GM23248 (cell line): ENCODE results near the gene PEPD. TPM values are rescaled to one million over a fixed set of nuclear protein-coding genes. Genes with fewer than 3 reads are reported as not detected.
A peak's percentile ranks its signal among the peaks of the same experiment; 100 is the strongest.

ENCODE experiments used
- DNase-seq: peaks from one replicate; pipeline ENCODE4 v3.0.0-alpha.2; 2015
- H2AFZ ChIP-seq: fragments of 200-600 bp; sonication (generic); 2 replicates; pipeline ENCODE4 v1.6.1; 2016; ENCODE audit warnings: antibody characterized with exemption
- H3F3A ChIP-seq: fragments of 200-600 bp; sonication (generic); 2 replicates; pipeline ENCODE4 v1.6.1; 2016; ENCODE audit warnings: mild to moderate bottlenecking, antibody characterized with exemption, mixed run types; ENCODE audit not compliant: insufficient read depth
- H3K27ac ChIP-seq: fragments of 200-600 bp; sonication (generic); 2 replicates; pipeline ENCODE4 v1.5.1; 2016; ENCODE audit warnings: mild to moderate bottlenecking
- H3K27me3 ChIP-seq: fragments of 200-600 bp; sonication (generic); replicated peaks from 2 replicates; pipeline ENCODE4 v1.6.1; 2016; ENCODE audit warnings: mild to moderate bottlenecking; ENCODE audit not compliant: insufficient read depth
- H3K36me3 ChIP-seq: fragments of 200-600 bp; sonication (generic); 2 replicates; pipeline ENCODE4 v1.6.1; 2016; ENCODE audit warnings: low read depth, mild to moderate bottlenecking
- H3K4me1 ChIP-seq: fragments of 200-600 bp; sonication (generic); 2 replicates; pipeline ENCODE4 v1.6.1; 2016; ENCODE audit warnings: mild to moderate bottlenecking; ENCODE audit not compliant: insufficient read depth
- H3K4me2 ChIP-seq: fragments of 200-600 bp; sonication (generic); one replicate; pipeline ENCODE4 v1.6.1; 2016; ENCODE audit warnings: mild to moderate bottlenecking; ENCODE audit not compliant: unreplicated experiment
- H3K4me3 ChIP-seq: fragments of 200-600 bp; sonication (generic); 2 replicates; pipeline ENCODE4 v1.5.1; 2016; ENCODE audit warnings: mild to moderate bottlenecking
- H3K79me2 ChIP-seq: fragments of 200-600 bp; sonication (generic); 2 replicates; pipeline ENCODE4 v1.6.1; 2016; ENCODE audit warnings: mild to moderate bottlenecking; ENCODE audit not compliant: insufficient read depth
- H3K9ac ChIP-seq: fragments of 200-600 bp; sonication (generic); 2 replicates; pipeline ENCODE4 v1.6.1; 2016; ENCODE audit warnings: mild to moderate bottlenecking
- H3K9me2 ChIP-seq: fragments of 200-600 bp; sonication (generic); 2 replicates; pipeline ENCODE4 v1.6.1; 2016; ENCODE audit warnings: mixed run types, mild to moderate bottlenecking, moderate library complexity; ENCODE audit not compliant: insufficient read depth
- H3K9me3 ChIP-seq: fragments of 200-600 bp; sonication (generic); one replicate; pipeline ENCODE4 v1.6.1; 2017; ENCODE audit warnings: low read depth
- H4K20me1 ChIP-seq: fragments of 200-600 bp; sonication (generic); 2 replicates; pipeline ENCODE4 v1.6.0; 2016; ENCODE audit not compliant: insufficient read depth
- EZH2 ChIP-seq: fragments of 200-600 bp; sonication (generic); IDR thresholded peaks from 2 replicates; pipeline ENCODE4 v1.6.1; 2018; ENCODE audit warnings: antibody characterized with exemption, mild to moderate bottlenecking; ENCODE audit not compliant: insufficient read depth, poor library complexity, severe bottlenecking
- EZH2phosphoT487 ChIP-seq: fragments of 200-600 bp; sonication (generic); IDR thresholded peaks from 2 replicates; pipeline ENCODE4 v1.6.1; 2018; ENCODE audit warnings: antibody characterized with exemption, moderate library complexity, mild to moderate bottlenecking, low read depth; ENCODE audit not compliant: insufficient read depth
- WGBS, 2 experiments: methylation state at CpG; one replicate each; pipeline ENCODE4 v1.1.6; 2015 to 2017; ENCODE audit warnings: low lambda C conversion rate in 2 of 2, low coverage in 1 of 2; ENCODE audit errors: missing lambda C conversion rate in 2 of 2; 5-methylcytosine and 5-hydroxymethylcytosine counted together
- in situ Hi-C: fragments of 300-500 bp; cut with MboI; formaldehyde crosslinking; loops from 2 replicates; pipeline ENCODE4 v1.15.0; 2020
- polyA plus RNA-seq: library from polyadenylated mRNA; unstranded; fragments of >200 nt; fragmentation: Nextera tagmentation; extraction: Ambion mirVana; gene quantifications from 2 replicates; pipeline ENCODE4 v1.2.1, GENCODE V29; 2016
- total RNA-seq: library from RNA; depleted of rRNA; stranded (reverse); fragments of >200 nt; shearing (Covaris generic); gene quantifications from 2 replicates; pipeline ENCODE4 v1.2.3, GENCODE V29; 2014

Gene PEPD
- total and polyA plus RNA-seq, 2 experiments from 2014 or later, result 54.8 to 86.5 TPM

DNA sequence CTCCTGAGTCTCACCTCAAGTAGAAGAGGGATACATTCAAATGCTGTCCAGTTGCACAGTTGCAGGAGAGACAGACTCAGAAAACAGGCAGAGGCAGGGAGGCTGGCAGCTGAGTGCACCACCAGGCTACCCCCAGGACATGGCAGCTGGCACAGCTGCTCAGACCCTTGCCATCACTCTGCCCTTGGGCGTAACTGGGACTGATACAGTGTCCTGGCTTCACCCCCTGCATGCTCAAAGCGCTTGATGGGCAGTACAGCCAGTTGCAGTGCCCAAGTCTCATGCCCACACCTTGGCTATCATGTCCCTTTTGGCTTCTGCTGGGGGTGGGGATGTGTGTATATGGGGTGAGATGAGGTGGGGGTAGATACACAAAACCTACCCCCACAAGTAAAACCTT lies 5.5 kb upstream of the PEPD start:
- H3K27me3 ChIP-seq, result peaks cover 5% of the 10 kb centered on the region
- in situ Hi-C loops, result no loop called here
- H3K9me2 ChIP-seq, result no peaks in the 10 kb centered on the region
- H3K9me3 ChIP-seq, result no peaks in the 10 kb centered on the region
- H3K9ac ChIP-seq, result no peak overlapping the region
- H3F3A ChIP-seq, result no peaks in the 10 kb centered on the region
- no peaks in the 10 kb centered on the region for H4K20me1 ChIP-seq
- TF ChIP-seq EZH2 (no peak), EZH2phosphoT487 (no peak)
- no peak overlapping the region for H3K27ac ChIP-seq
- H3K4me3 ChIP-seq, result no peak overlapping the region
- H3K36me3 ChIP-seq, result no peaks in the 10 kb centered on the region
- 48 to 61% methylated on average over 2 of the region's 2 CpGs for WGBS, 2 experiments
- no peak overlapping the region for H2AFZ ChIP-seq
- no peaks in the 10 kb centered on the region for H3K79me2 ChIP-seq
- H3K4me1 ChIP-seq, result no peaks in the 10 kb centered on the region
- H3K4me2 ChIP-seq, result no peak overlapping the region
- DNase-seq, result no peak

- Histone ChIP-seq H2AFZ (no peak overlapping the region), H3K9me2 (no peaks in the 10 kb centered on the region), H3K4me1 (peaks cover 7% of the 10 kb centered on the region), H3F3A (no peaks in the 10 kb centered on the region), H3K9ac (no peak overlapping the region), H3K4me2 (no peak overlapping the region), H3K36me3 (no peaks in the 10 kb centered on the region), H4K20me1 (no peaks in the 10 kb centered on the region), H3K79me2 (peaks cover 18% of the 10 kb centered on the region), H3K27me3 (peaks cover 5% of the 10 kb centered on the region), H3K9me3 (no peaks in the 10 kb centered on the region), H3K27ac (no peak overlapping the region), H3K4me3 (no peak overlapping the region)
- peak; percentile 12 for DNase-seq
- 62% methylated on average over 17 of the region's 17 CpGs for WGBS, 2 experiments
- in situ Hi-C loops, result no loop called here
- no peak for TF ChIP-seq EZH2phosphoT487
- no peak for TF ChIP-seq EZH2
These were observed 2.6 kb upstream of the PEPD start for GRCh38 chr19:33524024-33524664.

GRCh38 chr19:33523167-33523566 lies 1.6 kb upstream of the PEPD start:
- DNase-seq, result no peak
- no peak overlapping the region for H3K9ac ChIP-seq
- H3K4me2 ChIP-seq, result no peak overlapping the region
- peaks cover 7% of the 10 kb centered on the region for H3K4me1 ChIP-seq
- peaks cover 3% of the 10 kb centered on the region for H3K27me3 ChIP-seq
- H3K27ac ChIP-seq, result no peak overlapping the region
- no peaks in the 10 kb centered on the region for H3K9me3 ChIP-seq
- 56 to 57% methylated on average over 2 of the region's 2 CpGs for WGBS, 2 experiments
- H3F3A ChIP-seq, result no peaks in the 10 kb centered on the region
- TF ChIP-seq EZH2 (no peak), EZH2phosphoT487 (no peak)
- H3K4me3 ChIP-seq, result no peak overlapping the region
- H3K79me2 ChIP-seq, result peaks cover 18% of the 10 kb centered on the region
- no peaks in the 10 kb centered on the region for H3K9me2 ChIP-seq
- H3K36me3 ChIP-seq, result no peaks in the 10 kb centered on the region
- in situ Hi-C loops, result no loop called here
- H4K20me1 ChIP-seq, result no peaks in the 10 kb centered on the region
- H2AFZ ChIP-seq, result no peak overlapping the region

DNA sequence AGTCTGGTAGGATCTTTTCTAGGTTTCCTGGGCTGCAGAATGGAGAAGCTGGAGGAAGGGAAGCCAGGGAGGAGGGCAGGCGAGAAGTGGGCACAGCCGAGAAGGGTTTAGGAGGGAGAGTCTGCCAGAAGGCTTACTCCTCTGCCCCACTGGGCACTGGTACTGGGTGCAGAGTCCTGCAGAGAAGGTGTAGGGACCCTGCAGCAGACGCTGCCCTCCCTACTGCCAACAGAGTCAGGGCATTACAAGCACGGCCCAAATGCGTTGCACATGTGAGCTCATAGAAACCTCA lies 726 bp upstream of the PEPD start:
- H2AFZ ChIP-seq, result peak overlapping the region; percentile 94
- no peak overlapping the region for H3K27ac ChIP-seq
- TF ChIP-seq EZH2phosphoT487 (no peak), EZH2 (no peak)
- H3K9me2 ChIP-seq, result no peaks in the 10 kb centered on the region
- H3K4me3 ChIP-seq, result peak overlapping the region; percentile 91
- in situ Hi-C loops, result no loop called here
- DNase-seq, result no peak
- 44 to 47% methylated on average over 5 of the region's 5 CpGs for WGBS, 2 experiments
- H3K9me3 ChIP-seq, result no peaks in the 10 kb centered on the region
- H4K20me1 ChIP-seq, result no peaks in the 10 kb centered on the region
- peak overlapping the region; percentile 90 for H3K9ac ChIP-seq
- H3F3A ChIP-seq, result no peaks in the 10 kb centered on the region
- no peaks in the 10 kb centered on the region for H3K36me3 ChIP-seq
- peaks cover 7% of the 10 kb centered on the region for H3K4me1 ChIP-seq
- H3K4me2 ChIP-seq, result peak overlapping the region; percentile 89
- H3K79me2 ChIP-seq, result peaks cover 26% of the 10 kb centered on the region
- no peaks in the 10 kb centered on the region; the same call in 1 of the 2 replicates for H3K27me3 ChIP-seq
